SW480 (cell line): Measurements from ENCODE around the gene RIPOR1.

Source experiments
- DNase-seq: peaks from one replicate; pipeline ENCODE4 v3.0.0-alpha.2; 2016; ENCODE audit warnings: low spot score

The RIPOR1 gene

DNA sequence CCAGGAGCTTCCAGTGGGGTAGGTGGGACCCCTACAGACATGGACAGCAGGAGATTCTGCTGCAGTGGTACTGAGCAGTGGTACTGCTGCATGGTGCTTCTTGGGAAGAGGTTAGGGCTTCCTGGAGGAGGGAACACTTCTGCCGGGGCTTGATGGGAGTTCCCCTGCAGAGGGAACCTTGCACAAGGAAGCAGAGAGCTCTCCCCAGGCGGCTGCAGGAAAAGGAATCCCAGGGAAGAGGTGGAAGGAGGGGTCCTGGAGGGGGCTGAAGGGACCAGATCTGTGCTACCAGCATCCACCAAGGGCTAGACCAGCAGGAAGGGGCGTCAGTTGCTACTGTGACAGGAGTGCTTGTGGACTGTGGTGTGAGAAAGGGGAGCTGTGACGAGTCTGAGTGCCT is 10.6 kb downstream of the RIPOR1 start:
- no peak for DNase-seq

GRCh38 chr16:67539691-67540635 is 11.3 kb downstream of the RIPOR1 start:
- no peak for DNase-seq

- DNase-seq: no peak
Measured at GRCh38 chr16:67540756-67541155, 12.1 kb downstream of the RIPOR1 start.

- DNase-seq: peak; percentile 45
Measured at GRCh38 chr16:67541391-67542263, 13.0 kb downstream of the RIPOR1 start.

GRCh38 chr16:67542464-67542863 is 13.8 kb downstream of the RIPOR1 start:
- DNase-seq: peak; percentile 78

GRCh38 chr16:67543036-67543435 is 14.4 kb downstream of the RIPOR1 start:
- DNase-seq: no peak

- DNase-seq: no peak
Measured at GRCh38 chr16:67543582-67543981, 15.0 kb downstream of the RIPOR1 start.

DNA sequence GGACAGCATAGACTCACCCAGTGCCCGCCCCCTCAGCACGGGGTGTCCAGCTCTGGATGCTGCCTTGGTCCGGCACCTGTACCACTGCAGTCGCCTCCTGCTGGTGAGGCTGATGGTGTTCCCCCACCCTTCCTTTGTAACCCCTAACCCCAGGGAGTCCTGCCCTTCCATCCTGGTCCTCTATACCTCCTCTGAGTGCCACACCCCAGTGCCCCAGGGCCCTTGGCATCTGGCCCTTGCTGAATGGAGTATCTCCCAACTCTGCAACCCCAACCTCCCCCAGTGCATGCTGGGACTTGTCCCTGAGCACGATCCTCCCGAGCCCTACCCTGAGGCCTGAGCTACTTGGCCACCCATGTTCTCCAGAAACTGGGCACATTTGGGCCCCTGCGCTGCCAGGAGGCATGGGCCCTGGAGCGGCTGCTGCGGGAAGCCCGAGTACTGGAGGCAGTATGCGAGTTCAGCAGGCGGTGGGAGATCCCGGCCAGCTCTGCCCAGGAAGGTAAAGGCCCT is 15.8 kb downstream of the RIPOR1 start:
- DNase-seq: no peak

GRCh38 chr16:67544844-67545664 is 16.4 kb downstream of the RIPOR1 start:
- DNase-seq: no peak

GRCh38 chr16:67545665-67546024 is 17.0 kb downstream of the RIPOR1 start:
- no peak for DNase-seq

DNA sequence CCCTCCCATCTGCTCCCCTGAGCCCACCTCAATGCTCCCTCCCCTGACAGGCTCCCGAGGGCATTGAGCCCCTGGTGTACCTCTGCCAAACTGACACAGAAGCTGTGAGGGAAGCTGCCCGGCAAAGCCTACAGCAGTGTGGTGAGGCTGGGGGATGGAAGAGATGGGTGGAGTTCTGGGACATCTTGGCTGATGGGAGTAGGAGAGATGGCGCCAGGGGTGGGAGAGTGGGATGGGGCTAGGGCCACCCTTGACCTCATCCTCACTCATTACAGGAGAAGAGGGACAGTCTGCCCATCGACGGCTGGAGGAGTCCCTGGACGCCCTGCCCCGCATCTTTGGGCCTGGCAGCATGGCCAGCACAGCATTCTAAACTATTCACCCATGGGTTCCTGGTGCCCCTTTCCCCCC is 17.5 kb downstream of the RIPOR1 start:
- DNase-seq: no peak

- peak; percentile 52 for DNase-seq
Measured at GRCh38 chr16:67546761-67547422, 18.3 kb downstream of the RIPOR1 start.

- DNase-seq: no peak
Measured at GRCh38 chr16:67547423-67548264, 19.0 kb downstream of the RIPOR1 start.

GRCh38 chr16:67548265-67549126 is 19.9 kb downstream of the RIPOR1 start:
- DNase-seq: no peak

DNA sequence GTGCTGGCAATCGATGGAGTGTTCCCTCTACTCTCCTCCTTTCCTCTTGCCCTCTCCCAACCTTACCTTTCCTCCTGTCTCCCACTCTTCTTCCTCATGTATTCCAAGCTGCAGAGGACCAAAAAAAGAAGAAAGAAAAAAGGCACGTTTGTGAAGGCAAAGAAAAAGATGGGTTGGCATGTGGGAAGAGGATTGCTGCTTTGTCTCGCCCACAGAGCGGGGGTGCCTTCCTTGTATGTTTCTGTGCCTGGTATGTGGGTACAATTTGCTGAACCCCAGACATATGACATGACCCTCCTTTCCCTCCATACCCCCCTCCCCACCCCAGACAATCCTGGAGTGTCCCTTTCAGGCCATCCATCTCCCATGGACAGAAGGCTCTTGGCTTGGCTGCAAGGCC is 20.6 kb downstream of the RIPOR1 start:
- no peak for DNase-seq

GRCh38 chr16:67549936-67550335 is 21.3 kb downstream of the RIPOR1 start:
- DNase-seq: no peak

DNA sequence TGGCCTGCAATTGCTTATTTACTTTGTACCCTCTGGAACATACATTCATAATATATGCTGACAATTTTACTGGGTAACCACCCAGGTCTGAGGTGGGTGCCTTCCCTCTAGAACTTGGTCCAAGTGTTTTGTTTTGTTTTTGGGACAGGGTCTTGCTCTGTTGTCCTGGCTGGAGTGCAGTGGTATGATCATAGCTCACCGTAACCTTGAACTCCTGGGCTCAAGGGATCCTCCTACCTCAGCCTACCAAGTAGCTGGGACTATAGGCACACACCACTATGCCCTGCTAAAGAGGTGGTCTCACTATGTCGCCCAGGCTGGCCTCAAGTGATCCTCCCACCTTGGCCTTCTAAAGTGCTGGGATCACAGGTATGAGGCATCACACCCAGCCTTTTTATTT is 22.5 kb downstream of the RIPOR1 start:
- DNase-seq: no peak

DNA sequence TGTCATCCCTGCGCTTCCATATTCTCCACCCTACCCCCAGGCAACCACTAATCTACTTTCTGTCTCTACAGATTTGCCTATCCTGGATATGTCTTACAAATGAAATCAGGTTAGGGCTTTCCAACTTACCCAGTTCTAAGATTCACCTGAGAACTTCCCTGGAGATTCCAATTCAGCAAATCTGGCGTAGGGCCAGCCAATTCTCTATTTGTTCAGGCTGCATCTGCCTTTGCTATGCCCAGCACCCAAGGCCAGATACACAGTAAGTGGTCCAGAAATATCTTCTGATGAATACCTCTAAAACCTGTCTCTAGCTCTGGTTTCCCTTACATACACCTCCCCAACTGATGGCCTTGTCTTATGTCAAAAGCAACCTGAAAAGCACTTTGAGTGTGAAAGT is 23.3 kb downstream of the RIPOR1 start:
- DNase-seq: no peak

DNA sequence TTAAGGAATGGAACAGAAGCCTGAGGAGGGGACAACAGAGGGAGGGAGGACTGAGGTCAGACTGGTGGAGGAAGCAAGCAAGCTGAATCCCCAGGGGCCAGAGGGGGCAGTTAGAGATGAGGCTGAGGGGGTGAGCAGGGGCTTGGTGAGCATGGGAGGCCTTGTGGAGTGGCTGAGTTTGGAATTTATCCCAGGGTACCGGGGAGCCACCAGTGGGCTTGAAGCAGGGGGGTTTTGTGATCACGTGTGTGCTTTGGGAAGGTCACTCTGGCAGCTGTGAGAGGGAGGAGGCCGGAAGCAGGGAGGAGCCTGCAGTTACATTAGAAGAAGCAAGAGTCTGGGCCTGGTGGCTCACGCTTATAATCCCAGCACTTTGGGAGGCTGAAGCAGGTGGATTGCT is 23.8 kb downstream of the RIPOR1 start:
- no peak for DNase-seq
